Peyer's patch (tissue), 4 donors: Measurements from ENCODE around the gene SRC.

Source experiments
- POLR2A ChIP-seq, 2 donors: fragments of 450-650 bp; IDR thresholded peaks; one replicate each; pipeline ENCODE4 v1.5.1; 2017; ENCODE audit warnings: antibody characterized with exemption in 2 of 2, mild to moderate bottlenecking in 2 of 2, moderate library complexity in 2 of 2
- TF ChIP-seq, protein P1 (sequence below), 6 experiments: fragments of 450-650 bp in 4 of 6; fragments of 200-600 bp in 2 of 6; sonication (generic) in 1 of 6; IDR thresholded peaks; one replicate each; pipeline ENCODE4 v1.5.1; 2017 to 2019; ENCODE audit warnings: antibody characterized with exemption in 6 of 6, mild to moderate bottlenecking in 3 of 6, moderate library complexity in 1 of 6

DNA sequence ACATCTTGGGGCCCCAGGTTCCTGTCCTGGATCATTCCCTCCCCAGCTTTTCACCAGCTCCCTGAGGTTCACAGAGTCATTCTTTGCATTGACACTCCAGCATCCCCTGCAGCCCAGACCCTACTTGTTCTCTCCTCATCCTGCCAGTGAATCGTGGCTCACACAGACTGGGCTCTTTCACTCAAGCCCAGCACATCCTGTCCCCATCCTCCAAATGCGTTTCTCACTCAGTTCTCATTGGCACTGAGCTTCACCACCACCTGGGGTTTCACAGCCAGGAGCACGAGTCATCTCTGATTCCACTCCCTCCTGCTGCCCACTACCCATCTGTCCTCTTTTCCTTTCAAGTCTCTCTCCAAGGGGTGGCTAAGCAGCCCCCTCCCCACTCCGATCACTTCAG lies 89.7 kb downstream of the SRC start:
- TF ChIP-seq, protein P1, sequence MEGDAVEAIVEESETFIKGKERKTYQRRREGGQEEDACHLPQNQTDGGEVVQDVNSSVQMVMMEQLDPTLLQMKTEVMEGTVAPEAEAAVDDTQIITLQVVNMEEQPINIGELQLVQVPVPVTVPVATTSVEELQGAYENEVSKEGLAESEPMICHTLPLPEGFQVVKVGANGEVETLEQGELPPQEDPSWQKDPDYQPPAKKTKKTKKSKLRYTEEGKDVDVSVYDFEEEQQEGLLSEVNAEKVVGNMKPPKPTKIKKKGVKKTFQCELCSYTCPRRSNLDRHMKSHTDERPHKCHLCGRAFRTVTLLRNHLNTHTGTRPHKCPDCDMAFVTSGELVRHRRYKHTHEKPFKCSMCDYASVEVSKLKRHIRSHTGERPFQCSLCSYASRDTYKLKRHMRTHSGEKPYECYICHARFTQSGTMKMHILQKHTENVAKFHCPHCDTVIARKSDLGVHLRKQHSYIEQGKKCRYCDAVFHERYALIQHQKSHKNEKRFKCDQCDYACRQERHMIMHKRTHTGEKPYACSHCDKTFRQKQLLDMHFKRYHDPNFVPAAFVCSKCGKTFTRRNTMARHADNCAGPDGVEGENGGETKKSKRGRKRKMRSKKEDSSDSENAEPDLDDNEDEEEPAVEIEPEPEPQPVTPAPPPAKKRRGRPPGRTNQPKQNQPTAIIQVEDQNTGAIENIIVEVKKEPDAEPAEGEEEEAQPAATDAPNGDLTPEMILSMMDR (IDR thresholded peaks at IDR 0.05): no peak
- no peak for TF ChIP-seq POLR2A (IDR thresholded peaks at IDR 0.05)
